GM21515 (cell line): ENCODE results near the gene CHMP1A.

Source experiments
- ATAC-seq: cut with Tn5 transposase; IDR thresholded peaks from one replicate; pipeline ENCODE4 v1.9.1; 2021; ENCODE audit not compliant: unreplicated experiment

Gene CHMP1A

GRCh38 chr16:89607453-89607852 lies 50.1 kb downstream of the CHMP1A start:
- no peak for ATAC-seq

GRCh38 chr16:89606006-89606405 lies 51.5 kb downstream of the CHMP1A start:
- no peak for ATAC-seq

GRCh38 chr16:89605186-89605970 lies 52.1 kb downstream of the CHMP1A start:
- ATAC-seq, result no peak

GRCh38 chr16:89604764-89605163 lies 52.7 kb downstream of the CHMP1A start:
- no peak for ATAC-seq

GRCh38 chr16:89602952-89603590 lies 54.4 kb downstream of the CHMP1A start:
- no peak for ATAC-seq

- ATAC-seq, result no peak
Observed at GRCh38 chr16:89602273-89602951, 55.1 kb downstream of the CHMP1A start.

- ATAC-seq, result no peak
Observed at GRCh38 chr16:89601906-89602272, 55.6 kb downstream of the CHMP1A start.

- no peak for ATAC-seq
Observed at GRCh38 chr16:89600956-89601355, 56.6 kb downstream of the CHMP1A start.

- ATAC-seq, result no peak
Observed at GRCh38 chr16:89600427-89600826, 57.1 kb downstream of the CHMP1A start.

- no peak for ATAC-seq
Observed at GRCh38 chr16:89599902-89600301, 57.6 kb downstream of the CHMP1A start.

- ATAC-seq, result no peak
Observed at GRCh38 chr16:89599451-89599858, 58.1 kb downstream of the CHMP1A start.

GRCh38 chr16:89598199-89598598 lies 59.3 kb downstream of the CHMP1A start:
- ATAC-seq, result no peak

GRCh38 chr16:89596957-89597649 lies 60.4 kb downstream of the CHMP1A start:
- ATAC-seq, result no peak

GRCh38 chr16:89596061-89596689 lies 61.3 kb downstream of the CHMP1A start:
- no peak for ATAC-seq

GRCh38 chr16:89595330-89596060 lies 62.0 kb downstream of the CHMP1A start:
- no peak for ATAC-seq
